CD4-positive, alpha-beta T cell treated with Interleukin-6 for 4 hours (primary cell): ENCODE measurements around the gene EHD2.
"Not testable (repeated sequence)": the region's sequence is repeated elsewhere in the genome, so short reads cannot be mapped to it uniquely, and the experiment has no call there.

Experiments used
- DNase-seq: peaks from one replicate; pipeline ENCODE4 v3.0.0-alpha.2; 2020; ENCODE audit warnings: mixed read lengths

The EHD2 gene

GRCh38 chr19:47691782-47692181 lies 21.4 kb upstream of the EHD2 start:
- no peak for DNase-seq

GRCh38 chr19:47693489-47693888 lies 19.7 kb upstream of the EHD2 start:
- DNase-seq = no peak

GRCh38 chr19:47693903-47694302 lies 19.3 kb upstream of the EHD2 start:
- no peak for DNase-seq

GRCh38 chr19:47694466-47695273 lies 18.6 kb upstream of the EHD2 start:
- DNase-seq = no peak

GRCh38 chr19:47695533-47696262 lies 17.5 kb upstream of the EHD2 start:
- DNase-seq = no peak

GRCh38 chr19:47696635-47697034 lies 16.6 kb upstream of the EHD2 start:
- DNase-seq = no peak

- peak; percentile 64 for DNase-seq
Observed at GRCh38 chr19:47697863-47698609, 15.2 kb upstream of the EHD2 start.

- DNase-seq = no peak
Observed at GRCh38 chr19:47698631-47699359, 14.4 kb upstream of the EHD2 start.

- DNase-seq = peak; percentile 61
Observed at GRCh38 chr19:47699360-47699917, 13.8 kb upstream of the EHD2 start.

GRCh38 chr19:47700934-47701716 lies 12.1 kb upstream of the EHD2 start:
- DNase-seq = no peak

- DNase-seq = no peak
Observed at GRCh38 chr19:47701717-47702552, 11.3 kb upstream of the EHD2 start.

- no peak for DNase-seq
Observed at GRCh38 chr19:47702671-47703070, 10.6 kb upstream of the EHD2 start.

GRCh38 chr19:47703301-47703700 lies 9.9 kb upstream of the EHD2 start:
- no peak for DNase-seq

GRCh38 chr19:47704024-47704423 lies 9.2 kb upstream of the EHD2 start:
- DNase-seq = no peak

- no peak for DNase-seq
Observed at GRCh38 chr19:47704656-47705055, 8.6 kb upstream of the EHD2 start.

GRCh38 chr19:47707135-47707925 lies 5.9 kb upstream of the EHD2 start:
- DNase-seq = peak; percentile 77

GRCh38 chr19:47711652-47712242 lies 1.5 kb upstream of the EHD2 start:
- no peak for DNase-seq

- DNase-seq = no peak
Observed at GRCh38 chr19:47714339-47714738, 1.1 kb downstream of the EHD2 start.

GRCh38 chr19:47714855-47715254 lies 1.6 kb downstream of the EHD2 start:
- DNase-seq = not testable (repeated sequence)
